H9 (cell line): Measurements from ENCODE around the gene TESK1. TPM values are rescaled to one million over a fixed set of nuclear protein-coding genes. Genes with fewer than 3 reads are reported as not detected.

ENCODE experiments used
- DNase-seq: peaks from one replicate; pipeline ENCODE4 v3.0.0-alpha.2; 2017
- H2AFZ ChIP-seq: one replicate; pipeline ENCODE4 v1.6.1; 2013; ENCODE audit warnings: mild to moderate bottlenecking, low read length, control low read depth, moderate library complexity
- H2AK5ac ChIP-seq: 2 replicates; pipeline ENCODE4 v1.6.1; 2013; ENCODE audit warnings: low read length, control low read depth, mixed read lengths; ENCODE audit not compliant: insufficient read length
- H2BK120ac ChIP-seq: one replicate; pipeline ENCODE4 v1.6.1; 2013; ENCODE audit warnings: low read depth, mild to moderate bottlenecking, low read length, control low read depth, inconsistent platforms; ENCODE audit not compliant: poor library complexity, severe bottlenecking
- H2BK12ac ChIP-seq: 2 replicates; pipeline ENCODE4 v1.6.1; 2013; ENCODE audit warnings: low read length, control low read depth, mixed read lengths, low read depth; ENCODE audit not compliant: insufficient read length
- H2BK15ac ChIP-seq: 2 replicates; pipeline ENCODE4 v1.6.1; 2013; ENCODE audit warnings: low read depth, low read length, control low read depth
- H2BK20ac ChIP-seq: one replicate; pipeline ENCODE4 v1.6.1; 2013; ENCODE audit warnings: low read depth, mild to moderate bottlenecking, low read length, control low read depth, inconsistent platforms; ENCODE audit not compliant: poor library complexity, severe bottlenecking
- H2BK5ac ChIP-seq: 2 replicates; pipeline ENCODE4 v1.6.1; 2013; ENCODE audit warnings: low read length, control low read depth, mixed read lengths; ENCODE audit not compliant: insufficient read length
- H3K14ac ChIP-seq: 2 replicates; pipeline ENCODE4 v1.6.1; 2013; ENCODE audit warnings: low read length, control low read depth; ENCODE audit not compliant: insufficient read depth
- H3K18ac ChIP-seq: 2 replicates; pipeline ENCODE4 v1.6.1; 2013; ENCODE audit warnings: low read depth, mild to moderate bottlenecking, mixed read lengths, low read length, control low read depth; ENCODE audit not compliant: insufficient read length
- H3K23ac ChIP-seq: 2 replicates; pipeline ENCODE4 v1.6.1; 2013; ENCODE audit warnings: low read length, control low read depth, mixed read lengths, low read depth; ENCODE audit not compliant: insufficient read length
- H3K23me2 ChIP-seq: 2 replicates; pipeline ENCODE4 v1.6.1; 2013; ENCODE audit warnings: low read depth, mild to moderate bottlenecking, mixed read lengths, low read length, control low read depth; ENCODE audit not compliant: insufficient read length, poor library complexity, severe bottlenecking
- H3K27ac ChIP-seq: 2 replicates; pipeline ENCODE4 v1.5.1; 2013; ENCODE audit warnings: low read length, control low read depth, mixed read lengths, low read depth; ENCODE audit not compliant: insufficient read length
- H3K27me3 ChIP-seq: 2 replicates; pipeline ENCODE4 v1.6.1; 2013; ENCODE audit warnings: low read length, control low read depth, inconsistent platforms; ENCODE audit not compliant: insufficient read depth
- H3K4ac ChIP-seq: 2 replicates; pipeline ENCODE4 v1.6.1; 2013; ENCODE audit warnings: low read depth, mild to moderate bottlenecking, control low read depth, inconsistent platforms, low read length, moderate library complexity
- H3K4me1 ChIP-seq: 2 replicates; pipeline ENCODE4 v1.6.1; 2013; ENCODE audit warnings: low read length, control low read depth, inconsistent platforms; ENCODE audit not compliant: insufficient read depth
- H3K4me2 ChIP-seq: 2 replicates; pipeline ENCODE4 v1.6.1; 2013; ENCODE audit warnings: low read length, control low read depth, mixed read lengths; ENCODE audit not compliant: insufficient read length, insufficient read depth
- H3K56ac ChIP-seq: 2 replicates; pipeline ENCODE4 v1.6.1; 2013; ENCODE audit warnings: low read depth, mild to moderate bottlenecking, mixed read lengths, low read length, control low read depth; ENCODE audit not compliant: insufficient read length
- H3K79me1 ChIP-seq: 2 replicates; pipeline ENCODE4 v1.6.1; 2013; ENCODE audit warnings: low read depth, mild to moderate bottlenecking, moderate library complexity, low read length, control low read depth, inconsistent platforms; ENCODE audit not compliant: insufficient read depth, poor library complexity, severe bottlenecking
- H3K79me2 ChIP-seq: 2 replicates; pipeline ENCODE4 v1.6.1; 2013; ENCODE audit warnings: low read length, control low read depth, inconsistent platforms; ENCODE audit not compliant: insufficient read depth
- H3K9ac ChIP-seq: 2 replicates; pipeline ENCODE4 v1.6.1; 2013; ENCODE audit warnings: low read length, control low read depth, mixed read lengths; ENCODE audit not compliant: insufficient read length; ENCODE audit errors: extremely low read depth
- H3K9me3 ChIP-seq: one replicate; pipeline ENCODE4 v1.6.1; 2013; ENCODE audit warnings: low read depth, low read length, inconsistent platforms; ENCODE audit not compliant: control insufficient read depth
- H3T11ph ChIP-seq: one replicate; pipeline ENCODE4 v1.6.1; 2013; ENCODE audit warnings: mild to moderate bottlenecking, low read length, control low read depth, inconsistent platforms
- H4K20me1 ChIP-seq: one replicate; pipeline ENCODE4 v1.6.1; 2013; ENCODE audit not compliant: control insufficient read depth, insufficient read length, insufficient read depth
- H4K5ac ChIP-seq: 2 replicates; pipeline ENCODE4 v1.6.1; 2013; ENCODE audit warnings: low read depth, mild to moderate bottlenecking, mixed read lengths, low read length, control low read depth; ENCODE audit not compliant: insufficient read length
- H4K8ac ChIP-seq: replicated peaks from 2 replicates; pipeline ENCODE4 v1.6.1; 2013; ENCODE audit warnings: low read length, control low read depth, mixed read lengths, low read depth; ENCODE audit not compliant: insufficient read length
- H4K91ac ChIP-seq: 2 replicates; pipeline ENCODE4 v1.6.1; 2013; ENCODE audit warnings: low read depth, mild to moderate bottlenecking, moderate library complexity, mixed read lengths, low read length, control low read depth; ENCODE audit not compliant: insufficient read length
- H3K27ac Mint-ChIP-seq, 3 experiments: 2 replicates in 2 of 3; 3 replicates in 1 of 3; pipeline ENCODE4 v1.8.0; 2020 to 2021; ENCODE audit warnings: mixed read lengths in 3 of 3, mild to moderate bottlenecking in 1 of 3, moderate library complexity in 1 of 3
- H3K27me3 Mint-ChIP-seq: 2 replicates; pipeline ENCODE4 v1.8.0; 2021; ENCODE audit warnings: low read depth, mild to moderate bottlenecking, moderate library complexity, mixed read lengths
- H3K36me3 Mint-ChIP-seq, 3 experiments: 2 replicates in 2 of 3; 3 replicates in 1 of 3; pipeline ENCODE4 v1.8.0; 2020 to 2021; ENCODE audit warnings: low read depth in 3 of 3, mixed read lengths in 3 of 3; ENCODE audit not compliant: insufficient read depth in 1 of 3
- H3K4me1 Mint-ChIP-seq, 2 experiments: 2 replicates each; pipeline ENCODE4 v1.8.0; 2020; ENCODE audit warnings: mixed read lengths in 2 of 2
- H3K4me3 Mint-ChIP-seq, 2 experiments: 2 replicates in 1 of 2; 3 replicates in 1 of 2; pipeline ENCODE4 v1.8.0; 2020 to 2021; ENCODE audit warnings: mild to moderate bottlenecking in 2 of 2, mixed read lengths in 2 of 2, moderate library complexity in 1 of 2
- H3K9me3 Mint-ChIP-seq, 2 experiments: 2 replicates in 1 of 2; 3 replicates in 1 of 2; pipeline ENCODE4 v1.8.0; 2020; ENCODE audit warnings: mild to moderate bottlenecking in 2 of 2, mixed read lengths in 2 of 2, moderate library complexity in 1 of 2
- CTCF ChIP-seq: fragments of 200-600 bp; sonication (generic); conservative IDR thresholded peaks from 3 replicates; pipeline ENCODE4 v1.8.0; 2021; ENCODE audit warnings: antibody characterized with exemption, mild to moderate bottlenecking
- WGBS: extraction: QIAGEN DNeasy Blood & Tissue Kit; methylation state at CpG from one replicate; pipeline ENCODE4 v1.1.7; 2013; ENCODE audit warnings: missing lambda C conversion rate, low lambda C conversion rate, mixed read lengths; ENCODE audit not compliant: insufficient read length; ENCODE audit errors: extremely low coverage; 5-methylcytosine and 5-hydroxymethylcytosine counted together
- total RNA-seq: library from RNA; stranded (reverse); gene quantifications from 2 replicates; pipeline ENCODE4 v1.2.1, GENCODE V29; 2021

Gene TESK1
- total RNA-seq, 1 experiment from 2014 or later: 28.6 TPM

GRCh38 chr9:35557320-35557719 lies 47.7 kb upstream of the TESK1 start:
- no peaks in the 10 kb centered on the region for H3K79me2 ChIP-seq
- H3K56ac ChIP-seq: no peak overlapping the region
- no peaks in the 10 kb centered on the region for H3K4me1 ChIP-seq
- no peak overlapping the region for H2BK20ac ChIP-seq
- no peak overlapping the region for H2BK12ac ChIP-seq
- H3K27ac ChIP-seq: no peak overlapping the region
- H4K91ac ChIP-seq: no peak overlapping the region
- no peaks in the 10 kb centered on the region for H3K27me3 ChIP-seq
- H2BK120ac ChIP-seq: no peak overlapping the region
- H4K5ac ChIP-seq: no peak overlapping the region
- H4K8ac ChIP-seq: no peak overlapping the region
- no CpG with 5 or more reads among the region's 6 CpGs for WGBS
- H3K79me1 ChIP-seq: no peaks in the 10 kb centered on the region
- TF ChIP-seq CTCF: no peak
- no peak overlapping the region for H3K18ac ChIP-seq
- no peak overlapping the region for H3K9ac ChIP-seq
- Mint-ChIP-seq H3K27me3 (no peaks in the 10 kb centered on the region), H3K9me3 (no peaks in the 10 kb centered on the region), H3K27ac (peak overlapping the region in 2 of 3 experiments; percentile 20 to 65; a peak in 4 of 7 replicates), H3K4me1 (peaks cover 0 to 4% of the 10 kb centered on the region in 2 experiments; a peak in 2 of 4 replicates), H3K4me3 (no peak overlapping the region), H3K36me3 (peaks cover 0 to 9% (median 0%) of the 10 kb centered on the region in 3 experiments; a peak in 4 of 7 replicates)
- H3K23ac ChIP-seq: no peak overlapping the region
- no peak overlapping the region for H2BK15ac ChIP-seq
- no peak overlapping the region for H3T11ph ChIP-seq
- H3K4ac ChIP-seq: no peak overlapping the region
- H3K23me2 ChIP-seq: no peaks in the 10 kb centered on the region
- no peak for DNase-seq
- no peak overlapping the region for H2AK5ac ChIP-seq
- no peak overlapping the region for H2BK5ac ChIP-seq
- H3K9me3 ChIP-seq: no peaks in the 10 kb centered on the region
- H3K14ac ChIP-seq: no peak overlapping the region
- no peaks in the 10 kb centered on the region for H4K20me1 ChIP-seq
- no peak overlapping the region for H2AFZ ChIP-seq
- no peak overlapping the region for H3K4me2 ChIP-seq
